Ishikawa (cell line): Measurements from ENCODE around the gene TBX6.

Experiments used
- CEBPB ChIP-seq: IDR thresholded peaks from 2 replicates; pipeline ENCODE4 v1.6.1; 2012
- CREB1 ChIP-seq: IDR thresholded peaks from 2 replicates; pipeline ENCODE4 v1.6.1; 2012; ENCODE audit warnings: low read depth
- EGR1 ChIP-seq: IDR thresholded peaks from 2 replicates; pipeline ENCODE4 v1.6.1; 2012
- EP300 ChIP-seq: IDR thresholded peaks from 2 replicates; pipeline ENCODE4 v1.6.1; 2012; ENCODE audit warnings: borderline replicate concordance
- FOXM1 ChIP-seq: IDR thresholded peaks from 2 replicates; pipeline ENCODE4 v1.6.1; 2012; ENCODE audit warnings: low read depth, borderline replicate concordance
- MAX ChIP-seq: IDR thresholded peaks from 2 replicates; pipeline ENCODE4 v1.6.1; 2012
- NFIC ChIP-seq: IDR thresholded peaks from 2 replicates; pipeline ENCODE4 v1.6.1; 2012
- RAD21 ChIP-seq: IDR thresholded peaks from 2 replicates; pipeline ENCODE4 v1.6.1; 2012; ENCODE audit warnings: low read depth
- REST ChIP-seq: IDR thresholded peaks from 2 replicates; pipeline ENCODE4 v1.6.1; 2012; ENCODE audit warnings: low read depth, mild to moderate bottlenecking
- TAF1 ChIP-seq: IDR thresholded peaks from 2 replicates; pipeline ENCODE4 v1.6.1; 2012; ENCODE audit warnings: low read depth, mild to moderate bottlenecking
- TCF12 ChIP-seq: IDR thresholded peaks from 2 replicates; pipeline ENCODE4 v1.6.1; 2012; ENCODE audit warnings: low read depth
- TEAD4 ChIP-seq: IDR thresholded peaks from 2 replicates; pipeline ENCODE4 v1.6.1; 2012
- USF1 ChIP-seq: IDR thresholded peaks from 2 replicates; pipeline ENCODE4 v1.6.1; 2012
- YY1 ChIP-seq: IDR thresholded peaks from 2 replicates; pipeline ENCODE4 v1.6.1; 2012; ENCODE audit warnings: low read depth
- ZBTB7A ChIP-seq: IDR thresholded peaks from 2 replicates; pipeline ENCODE4 v1.6.1; 2012; ENCODE audit warnings: low read depth

The TBX6 gene

GRCh38 chr16:30091474-30092372 lies at the start of gene TBX6:
TSS of gene TBX6 (minus strand) at chr16:30091924. CDS start at chr16:30091193, 731 bp downstream.
- peak; percentile 45 for TF ChIP-seq USF1
- TF ChIP-seq YY1, result no peak
- TF ChIP-seq MAX, result peak; percentile 66; the same call in 1 of the 2 replicates
- TF ChIP-seq TAF1, result peak; percentile 57; the same call in 1 of the 2 replicates
- peak; percentile 77 for TF ChIP-seq RAD21
- peak; percentile 62; the same call in 1 of the 2 replicates for TF ChIP-seq TCF12
- no peak for TF ChIP-seq FOXM1
- peak; percentile 60; the same call in 1 of the 2 replicates for TF ChIP-seq ZBTB7A
- 0 out of 2 replicates have a peak, but pooled peaks have one; percentile 30 for TF ChIP-seq EP300

- no peak for TF ChIP-seq USF1
- TF ChIP-seq TEAD4, result no peak
- TF ChIP-seq FOXM1, result no peak
- no peak for TF ChIP-seq YY1
These were observed 48.1 kb upstream of the TBX6 start for GRCh38 chr16:30139583-30140481.

GRCh38 chr16:30137897-30138296 lies 46.2 kb upstream of the TBX6 start:
- TF ChIP-seq NFIC (no peak), REST (no peak), MAX (no peak), RAD21 (no peak), TAF1 (no peak), ZBTB7A (no peak), EGR1 (no peak), CREB1 (no peak), USF1 (no peak), TCF12 (no peak), FOXM1 (no peak), TEAD4 (no peak), EP300 (no peak), CEBPB (no peak)

GRCh38 chr16:30136971-30137605 lies 45.4 kb upstream of the TBX6 start:
- TF ChIP-seq CREB1 (no peak), TAF1 (no peak), MAX (no peak), FOXM1 (no peak), CEBPB (no peak), TEAD4 (no peak), TCF12 (no peak), YY1 (no peak), REST (no peak), ZBTB7A (no peak), NFIC (no peak), EGR1 (no peak)
